CD14-positive monocyte (primary cell): ENCODE results near the gene DIAPH2. TPM values are rescaled to one million over a fixed set of nuclear protein-coding genes. Genes with fewer than 3 reads are reported as not detected.
A peak's percentile ranks its signal among the peaks of the same experiment; 100 is the strongest.

Experiments used
- DNase-seq, 3 donors: peaks; one replicate each; pipeline ENCODE4 v3.0.0-alpha.2; 2011 to 2022
- H2AFZ ChIP-seq: 2 replicates; pipeline ENCODE4 v1.6.0; 2012; ENCODE audit warnings: mild to moderate bottlenecking, low read depth, low read length, inconsistent platforms; ENCODE audit not compliant: insufficient read depth, poor library complexity, severe bottlenecking
- H3K27ac ChIP-seq, 2 donors: 1 replicate in 1 of 2; 2 replicates in 1 of 2; pipeline ENCODE4 v1.5.1; 2012 to 2013; ENCODE audit warnings: low read length in 2 of 2, control low read depth in 1 of 2, inconsistent platforms in 1 of 2, low read depth in 1 of 2, mild to moderate bottlenecking in 1 of 2
- H3K27me3 ChIP-seq, 2 donors: one replicate each; pipeline versions ENCODE4 v1.6.0 to v1.6.1; 2011 to 2013; ENCODE audit warnings: low read length in 2 of 2; ENCODE audit not compliant: control insufficient read depth in 2 of 2, insufficient read depth in 2 of 2
- H3K36me3 ChIP-seq, 2 donors: replicated peaks in 1 of 2; 1 replicate in 1 of 2; 2 replicates in 1 of 2; pipeline versions ENCODE4 v1.5.1 to v1.6.1; 2012 to 2013; ENCODE audit warnings: low read length in 2 of 2, control low read depth in 1 of 2, inconsistent platforms in 1 of 2, mild to moderate bottlenecking in 1 of 2; ENCODE audit not compliant: insufficient read depth in 2 of 2, control insufficient read depth in 1 of 2
- H3K4me1 ChIP-seq, 2 donors: 1 replicate in 1 of 2; 2 replicates in 1 of 2; pipeline versions ENCODE4 v1.5.1 to v1.6.1; 2012 to 2013; ENCODE audit warnings: low read length in 2 of 2, control low read depth in 1 of 2, inconsistent platforms in 1 of 2, mild to moderate bottlenecking in 1 of 2, moderate library complexity in 1 of 2; ENCODE audit not compliant: insufficient read depth in 2 of 2, control insufficient read depth in 1 of 2
- H3K4me2 ChIP-seq: replicated peaks from 2 replicates; pipeline ENCODE3; 2012; ENCODE audit warnings: low read length, moderate library complexity, mild to moderate bottlenecking; ENCODE audit not compliant: poor library complexity, severe bottlenecking; ENCODE audit errors: extremely low read depth
- H3K4me3 ChIP-seq, 3 experiments: fragments of 200-600 bp in 1 of 3; sonication (generic) in 1 of 3; replicated peaks in 1 of 3; 1 replicate in 2 of 3; 2 replicates in 1 of 3; pipeline ENCODE4 v1.5.1; 2011 to 2013; ENCODE audit warnings: low read length in 3 of 3, mild to moderate bottlenecking in 3 of 3, control low read depth in 2 of 3, low read depth in 2 of 3, inconsistent platforms in 1 of 3, moderate library complexity in 1 of 3
- H3K79me2 ChIP-seq: 2 replicates; pipeline ENCODE4 v1.6.0; 2012; ENCODE audit warnings: mild to moderate bottlenecking, control low read depth, inconsistent platforms, low read length, moderate library complexity; ENCODE audit not compliant: insufficient read depth
- H3K9ac ChIP-seq: 2 replicates; pipeline ENCODE4 v1.6.0; 2017; ENCODE audit warnings: low read length, mild to moderate bottlenecking; ENCODE audit not compliant: insufficient read depth, poor library complexity, severe bottlenecking
- H3K9me3 ChIP-seq, 2 donors: replicated peaks in 1 of 2; 1 replicate in 1 of 2; 2 replicates in 1 of 2; pipeline versions ENCODE4 v1.5.1 to v1.6.1; 2012 to 2013; ENCODE audit warnings: low read length in 2 of 2, control low read depth in 1 of 2; ENCODE audit not compliant: control insufficient read depth in 1 of 2, insufficient read depth in 1 of 2
- H4K20me1 ChIP-seq: 2 replicates; pipeline ENCODE4 v1.6.0; 2012; ENCODE audit warnings: mild to moderate bottlenecking, low read length, control low read depth, moderate library complexity; ENCODE audit not compliant: insufficient read depth
- H3K27ac Mint-ChIP-seq, 7 donors: one replicate each; pipeline ENCODE4 v1.8.0; 2020; ENCODE audit warnings: mild to moderate bottlenecking in 7 of 7, mixed read lengths in 7 of 7, moderate library complexity in 6 of 7, inconsistent platforms in 2 of 7
- H3K27me3 Mint-ChIP-seq, 3 donors: one replicate each; pipeline ENCODE4 v1.8.0; 2021 to 2022; ENCODE audit warnings: low read depth in 3 of 3, mild to moderate bottlenecking in 3 of 3, mixed read lengths in 3 of 3, moderate library complexity in 3 of 3, inconsistent platforms in 1 of 3
- H3K36me3 Mint-ChIP-seq, 2 donors: one replicate each; pipeline ENCODE4 v1.8.0; 2020; ENCODE audit warnings: mixed read lengths in 2 of 2, inconsistent platforms in 1 of 2, mild to moderate bottlenecking in 1 of 2
- H3K4me1 Mint-ChIP-seq: one replicate; pipeline ENCODE4 v1.8.0; 2020; ENCODE audit warnings: mild to moderate bottlenecking, mixed read lengths
- H3K4me3 Mint-ChIP-seq, 2 donors: one replicate each; pipeline ENCODE4 v1.8.0; 2020; ENCODE audit warnings: mild to moderate bottlenecking in 2 of 2, mixed read lengths in 2 of 2, moderate library complexity in 1 of 2
- H3K9me3 Mint-ChIP-seq, 7 donors: one replicate each; pipeline ENCODE4 v1.8.0; 2020 to 2022; ENCODE audit warnings: mixed read lengths in 7 of 7, mild to moderate bottlenecking in 6 of 7, moderate library complexity in 6 of 7, inconsistent platforms in 2 of 7
- CTCF ChIP-seq: fragments of 200-600 bp; IDR thresholded peaks from one replicate; pipeline ENCODE4 v1.8.0; 2022; ENCODE audit warnings: antibody characterized with exemption, mild to moderate bottlenecking
- WGBS: methylation state at CpG from one replicate; pipeline ENCODE4 v1.1.5; 2013; ENCODE audit warnings: missing lambda C conversion rate; ENCODE audit not compliant: insufficient coverage; 5-methylcytosine and 5-hydroxymethylcytosine counted together
- intact Hi-C, 2 donors: fragments of 100-400 bp; cut with micrococcal nuclease; formaldehyde crosslinking; loops; one replicate each; pipeline versions ENCODE4 v1.15.0 to v1.15.1; 2023
- polyA plus RNA-seq, 3 donors: library from polyadenylated mRNA; depleted of rRNA in 1 of 3; unstranded in 2 of 3; stranded (reverse) in 1 of 3; fragments of 300-500 nt in 2 of 3; fragments of >200 nt in 1 of 3; fragmentation: Illumina TruSeq in 2 of 3; gene quantifications; 1 replicate in 2 of 3; 2 replicates in 1 of 3; pipeline ENCODE4 v1.2.3, GENCODE V29; 2012 to 2021

Gene DIAPH2
- polyA plus RNA-seq, 3 donors = 9.5 to 20.5 (median 11.4) TPM

- Mint-ChIP-seq H3K4me3 (no peak overlapping the region), H3K9me3 (peaks cover 0 to 2% (median 0%) of the 10 kb centered on the region in 7 donors), H3K4me1 (peaks cover 33% of the 10 kb centered on the region), H3K27ac (no peak overlapping the region), H3K27me3 (peaks cover 0 to 2% (median 0%) of the 10 kb centered on the region in 3 donors), H3K36me3 (peaks cover 2 to 5% of the 10 kb centered on the region in 2 donors)
- Histone ChIP-seq H3K79me2 (peaks cover 90% of the 10 kb centered on the region), H3K36me3 (peaks cover 0 to 3% of the 10 kb centered on the region in 2 donors), H3K4me1 (peaks cover 8 to 10% of the 10 kb centered on the region in 2 donors), H2AFZ (no peak overlapping the region), H3K27me3 (no peaks in the 10 kb centered on the region), H3K4me3 (no peak overlapping the region), H4K20me1 (peaks cover 87% of the 10 kb centered on the region), H3K4me2 (no peak overlapping the region), H3K9ac (no peak overlapping the region), H3K9me3 (no peaks in the 10 kb centered on the region), H3K27ac (no peak overlapping the region)
- DNase-seq = no peak
- intact Hi-C loops = no loop called here
- WGBS = no CpG with 5 or more reads among the region's 1 CpG
- TF ChIP-seq CTCF = no peak
These were observed 18.7 kb downstream of the DIAPH2 start for GRCh38 chrX:96703379-96703778.

GRCh38 chrX:96703816-96704215 is 19.2 kb downstream of the DIAPH2 start:
- Histone ChIP-seq H3K9me3 (no peaks in the 10 kb centered on the region), H2AFZ (no peak overlapping the region), H4K20me1 (peaks cover 89% of the 10 kb centered on the region), H3K4me2 (no peak overlapping the region), H3K9ac (no peak overlapping the region), H3K27me3 (no peaks in the 10 kb centered on the region), H3K36me3 (peaks cover 0 to 3% of the 10 kb centered on the region in 2 donors), H3K27ac (no peak overlapping the region), H3K4me1 (peaks cover 8 to 11% of the 10 kb centered on the region in 2 donors), H3K4me3 (no peak overlapping the region), H3K79me2 (peaks cover 92% of the 10 kb centered on the region)
- WGBS = no CpG with 5 or more reads among the region's 1 CpG
- H3K27me3 Mint-ChIP-seq = peaks cover 0 to 2% (median 0%) of the 10 kb centered on the region in 3 donors
- H3K27ac Mint-ChIP-seq = peak overlapping the region in 3 of 7 donors; percentile 37 to 73 (median 69)
- H3K9me3 Mint-ChIP-seq = peaks cover 0 to 2% (median 0%) of the 10 kb centered on the region in 7 donors
- no peak for DNase-seq
- peaks cover 36% of the 10 kb centered on the region for H3K4me1 Mint-ChIP-seq
- no peak overlapping the region for H3K4me3 Mint-ChIP-seq
- TF ChIP-seq CTCF = no peak
- H3K36me3 Mint-ChIP-seq = peaks cover 2 to 5% of the 10 kb centered on the region in 2 donors
- intact Hi-C loops = no loop called here
